Activated CD4-positive, alpha-beta memory T cell treated with anti-CD3 and anti-CD28 coated beads for 36 hours (primary cell): ENCODE results near the gene HSD11B1L. TPM values are rescaled to one million over a fixed set of nuclear protein-coding genes. Genes with fewer than 3 reads are reported as not detected.
A peak's percentile ranks its signal among the peaks of the same experiment; 100 is the strongest.
"Not testable (repeated sequence)": the region's sequence is repeated elsewhere in the genome, so short reads cannot be mapped to it uniquely, and the experiment has no call there.

ENCODE experiments used
- CTCF ChIA-PET: fragments of 350-600 bp; sonication (Branson Sonifier 250); formaldehyde crosslinking; loops from one replicate; lab custom pipeline; 2021; ENCODE audit warnings: antibody characterized with exemption, inconsistent platforms; lab: Charles Lee
- POLR2A ChIA-PET: fragments of 350-600 bp; sonication (Branson Sonifier 250); formaldehyde crosslinking; loops from one replicate; lab custom pipeline; 2021; ENCODE audit warnings: antibody characterized with exemption; lab: Charles Lee
- DNase-seq: peaks from one replicate; pipeline ENCODE4 v3.0.0-alpha.2; 2020
- H3K27ac Mint-ChIP-seq: one replicate; pipeline ENCODE4 v1.8.0; 2021; ENCODE audit warnings: mixed read lengths
- H3K27me3 Mint-ChIP-seq: one replicate; pipeline ENCODE4 v1.8.0; 2021; ENCODE audit warnings: mixed read lengths
- H3K36me3 Mint-ChIP-seq: one replicate; pipeline ENCODE4 v1.8.0; 2021; ENCODE audit warnings: mixed read lengths
- H3K4me1 Mint-ChIP-seq: one replicate; pipeline ENCODE4 v1.8.0; 2021; ENCODE audit warnings: low read depth, mixed read lengths
- H3K4me3 Mint-ChIP-seq: one replicate; pipeline ENCODE4 v1.8.0; 2021; ENCODE audit warnings: mild to moderate bottlenecking, mixed read lengths
- H3K9me3 Mint-ChIP-seq: one replicate; pipeline ENCODE4 v1.8.0; 2021; ENCODE audit warnings: mixed read lengths
- intact Hi-C: fragments of 100-400 bp; cut with micrococcal nuclease; formaldehyde crosslinking; loops from one replicate; pipeline ENCODE4 v1.15.1; 2023
- total RNA-seq, 2 experiments: library from RNA; stranded (reverse); gene quantifications; one replicate each; pipeline ENCODE4 v1.2.3, GENCODE V29; 2021

Gene HSD11B1L
- total RNA-seq, 2 experiments from 2014 or later, result 3.8 to 4.1 TPM

DNA sequence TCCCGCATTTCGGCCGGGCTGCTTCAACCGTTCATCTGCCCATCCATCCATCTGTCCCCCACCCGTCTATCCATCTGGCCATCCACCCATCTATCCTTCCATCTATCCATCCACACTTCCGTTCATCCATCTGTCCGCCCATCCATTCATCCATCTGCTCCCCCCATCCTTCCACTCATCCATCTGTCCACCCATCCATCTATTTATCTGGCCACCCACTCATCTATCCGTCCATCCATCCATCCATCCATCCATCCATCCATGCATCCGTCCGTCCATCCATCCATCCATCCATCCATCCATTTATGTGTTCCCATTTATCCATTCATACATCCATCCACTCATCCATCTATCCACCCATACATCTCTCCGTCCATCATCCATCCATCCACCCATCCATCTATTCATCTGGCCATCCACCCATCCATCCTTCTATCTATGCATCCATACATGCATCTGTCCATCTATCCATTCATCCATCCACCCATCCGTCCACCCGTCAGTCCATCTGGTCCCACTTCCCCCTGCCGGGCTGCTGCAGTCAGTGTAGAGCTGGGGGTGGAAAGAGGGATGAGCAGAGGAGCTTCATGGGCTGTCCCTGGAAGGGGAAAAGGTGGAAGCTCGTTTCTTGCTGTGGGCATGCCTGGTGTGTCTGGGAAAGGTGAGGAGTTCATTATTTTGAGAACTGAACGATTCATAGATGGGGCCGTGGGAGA is 722 bp downstream of the HSD11B1L start:
- Mint-ChIP-seq H3K4me3 (peak overlapping the region; percentile 30), H3K27me3 (no peaks in the 10 kb centered on the region), H3K36me3 (no peaks in the 10 kb centered on the region), H3K9me3 (no peaks in the 10 kb centered on the region), H3K27ac (peak overlapping the region; percentile 9), H3K4me1 (peaks cover 19% of the 10 kb centered on the region)
- DNase-seq, result no peak
- CTCF ChIA-PET, result interaction anchor here (0.9 kb wide), 1 partner anchor 8 kb away, joined by 5 read pairs; the partner anchor contains the start of gene RPL36
- POLR2A ChIA-PET, result interaction anchor here (1.6 kb wide), 1 partner anchor 10 kb away, joined by 5 read pairs; no protein-coding TSS in a partner anchor
- intact Hi-C loops, result loop anchor here (2.0 to 10.0 kb wide), 2 partner anchors 39 to 273 kb away; partner anchors contain the start of genes CATSPERD and LONP1

- DNase-seq, result no peak
- Mint-ChIP-seq H3K4me3 (peak overlapping the region; percentile 30), H3K9me3 (no peaks in the 10 kb centered on the region), H3K27ac (no peak overlapping the region), H3K36me3 (no peaks in the 10 kb centered on the region), H3K4me1 (peaks cover 20% of the 10 kb centered on the region), H3K27me3 (no peaks in the 10 kb centered on the region)
- intact Hi-C loops, result loop anchor here (10.0 kb wide), 1 partner anchor 273 kb away; no protein-coding TSS in a partner anchor
- POLR2A ChIA-PET, result interaction anchor here (1.6 kb wide), 1 partner anchor 10 kb away, joined by 5 read pairs; no protein-coding TSS in a partner anchor
- CTCF ChIA-PET, result interaction anchor here (0.9 kb wide), 1 partner anchor 8 kb away, joined by 5 read pairs; the partner anchor contains the start of gene RPL36
Observed at GRCh38 chr19:5682107-5682482, 1.3 kb downstream of the HSD11B1L start.

GRCh38 chr19:5683177-5683886 is 2.5 kb downstream of the HSD11B1L start:
- H3K9me3 Mint-ChIP-seq, result no peaks in the 10 kb centered on the region
- H3K27me3 Mint-ChIP-seq, result no peaks in the 10 kb centered on the region
- no peak overlapping the region for H3K4me3 Mint-ChIP-seq
- ChIA-PET POLR2A (no interaction called here), CTCF (no interaction called here)
- H3K36me3 Mint-ChIP-seq, result no peaks in the 10 kb centered on the region
- H3K27ac Mint-ChIP-seq, result no peak overlapping the region
- DNase-seq, result no peak
- peaks cover 24% of the 10 kb centered on the region for H3K4me1 Mint-ChIP-seq
- intact Hi-C loops, result loop anchor here (10.0 kb wide), 1 partner anchor 271 kb away; no protein-coding TSS in a partner anchor

DNA sequence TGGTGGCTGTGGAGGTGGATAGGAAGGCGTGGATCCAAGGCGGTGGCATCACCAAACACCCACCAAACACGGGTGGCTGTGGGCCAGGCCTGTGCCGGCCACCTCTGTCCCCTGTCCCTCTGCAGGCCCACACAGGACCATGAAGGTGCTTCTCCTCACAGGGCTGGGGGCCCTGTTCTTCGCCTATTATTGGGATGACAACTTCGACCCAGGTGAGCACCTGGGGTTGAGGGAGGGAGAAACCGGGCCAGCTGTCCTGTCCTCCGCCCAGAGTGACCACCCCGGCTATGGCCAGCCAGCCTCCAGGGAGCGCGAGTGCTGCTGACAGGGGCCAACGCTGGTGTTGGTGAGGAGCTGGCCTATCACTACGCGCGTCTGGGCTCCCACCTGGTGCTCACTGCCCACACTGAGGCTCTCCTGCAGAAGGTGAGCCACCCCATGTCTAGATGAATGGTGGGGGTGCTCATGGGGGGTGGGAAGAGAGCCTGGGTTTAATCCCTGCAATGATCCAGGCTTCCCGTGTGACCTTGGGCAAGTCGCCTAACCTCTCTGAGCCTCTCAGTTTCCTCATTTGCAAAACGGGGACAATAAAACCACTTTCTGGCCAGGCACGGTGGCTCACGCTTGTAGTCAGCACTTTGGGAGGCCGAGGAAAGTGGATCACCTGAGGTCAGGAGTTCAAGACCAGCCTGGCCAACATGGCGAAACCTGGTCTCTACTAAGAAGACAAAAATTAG is 4.0 kb downstream of the HSD11B1L start:
- Mint-ChIP-seq H3K27me3 (no peaks in the 10 kb centered on the region), H3K4me3 (no peak overlapping the region), H3K36me3 (no peaks in the 10 kb centered on the region), H3K9me3 (no peaks in the 10 kb centered on the region), H3K27ac (no peak overlapping the region), H3K4me1 (peaks cover 22% of the 10 kb centered on the region)
- CTCF ChIA-PET, result no interaction called here
- intact Hi-C loops, result loop anchor here (10.0 kb wide), 1 partner anchor 270 kb away; no protein-coding TSS in a partner anchor
- POLR2A ChIA-PET, result no interaction called here
- DNase-seq, result no peak

- peak overlapping the region; percentile 67 for H3K27ac Mint-ChIP-seq
- no peaks in the 10 kb centered on the region for H3K27me3 Mint-ChIP-seq
- no peaks in the 10 kb centered on the region for H3K9me3 Mint-ChIP-seq
- H3K4me3 Mint-ChIP-seq, result peak overlapping the region; percentile 71
- peaks cover 13% of the 10 kb centered on the region for H3K36me3 Mint-ChIP-seq
- POLR2A ChIA-PET, result interaction anchor here (0.6 to 2.3 kb wide), 6 partner anchors 32 to 1664 kb away, joined by 3 to 13 read pairs (median 4); partner anchors contain the start of genes CATSPERD, DUS3L, LONP1 and SAFB
- H3K4me1 Mint-ChIP-seq, result peaks cover 25% of the 10 kb centered on the region
- DNase-seq, result no peak
- CTCF ChIA-PET, result interaction anchor here (0.6 to 5.6 kb wide), 5 partner anchors 9 to 118 kb away, joined by 3 to 103 read pairs (median 3); partner anchors contain the start of genes CATSPERD and LONP1
- intact Hi-C loops, result loop anchor here (1.0 to 10.0 kb wide), 3 partner anchors 34 to 269 kb away; partner anchors contain the start of genes CATSPERD, LONP1 and VMAC
Observed at GRCh38 chr19:5686326-5686646, 5.5 kb downstream of the HSD11B1L start.

GRCh38 chr19:5686647-5687359 is 6.0 kb downstream of the HSD11B1L start:
- peak; percentile 99 for DNase-seq
- intact Hi-C loops, result loop anchor here (1.0 to 10.0 kb wide), 3 partner anchors 33 to 268 kb away; partner anchors contain the start of genes CATSPERD, LONP1 and VMAC

DNA sequence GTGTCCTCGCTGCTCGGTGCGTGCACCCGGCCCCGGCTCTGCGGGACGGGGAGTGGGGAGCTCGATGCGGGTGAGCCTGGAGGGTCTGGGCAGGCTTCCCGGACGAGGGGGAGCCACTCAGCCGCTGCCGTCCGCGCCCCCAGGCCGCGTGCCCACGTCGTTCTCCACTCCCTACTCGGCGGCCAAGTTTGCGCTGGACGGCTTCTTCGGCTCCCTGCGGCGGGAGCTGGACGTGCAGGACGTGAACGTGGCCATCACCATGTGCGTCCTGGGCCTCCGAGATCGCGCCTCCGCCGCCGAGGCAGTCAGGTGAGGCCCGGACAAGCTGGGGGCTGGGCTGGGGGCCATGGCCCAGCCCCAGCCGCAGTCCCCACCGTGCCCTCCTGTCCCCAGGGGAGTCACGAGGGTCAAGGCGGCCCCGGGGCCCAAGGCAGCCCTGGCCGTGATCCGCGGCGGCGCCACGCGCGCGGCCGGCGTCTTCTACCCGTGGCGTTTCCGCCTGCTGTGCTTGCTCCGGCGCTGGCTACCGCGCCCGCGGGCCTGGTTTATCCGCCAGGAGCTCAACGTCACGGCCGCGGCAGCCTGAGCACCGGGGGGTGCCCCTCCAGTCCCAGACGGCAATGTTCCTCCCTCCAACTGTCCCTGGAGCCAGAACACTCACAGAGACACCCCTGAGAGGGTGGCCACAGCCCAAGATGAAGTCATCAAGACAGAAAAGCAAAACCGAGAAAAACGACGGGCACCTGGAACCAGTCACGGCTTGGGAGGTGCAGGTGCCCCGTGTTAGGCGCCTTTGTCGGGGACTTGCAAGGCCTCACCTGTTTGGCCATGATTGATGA is 6.8 kb downstream of the HSD11B1L start:
- H3K36me3 Mint-ChIP-seq, result peaks cover 26% of the 10 kb centered on the region
- no peaks in the 10 kb centered on the region for H3K9me3 Mint-ChIP-seq
- intact Hi-C loops, result loop anchor here (10.0 kb wide), 1 partner anchor 267 kb away; no protein-coding TSS in a partner anchor
- H3K27me3 Mint-ChIP-seq, result no peaks in the 10 kb centered on the region
- no peak for DNase-seq
- H3K27ac Mint-ChIP-seq, result no peak overlapping the region
- peak overlapping the region; percentile 71 for H3K4me3 Mint-ChIP-seq
- peaks cover 24% of the 10 kb centered on the region for H3K4me1 Mint-ChIP-seq
- ChIA-PET POLR2A (interaction anchor here (1.3 to 2.3 kb wide), 6 partner anchors 8 to 141 kb away, joined by 3 to 13 read pairs (median 4); partner anchors contain the start of genes CATSPERD, DUS3L, LONP1 and SAFB), CTCF (interaction anchor here (0.6 to 5.6 kb wide), 13 partner anchors 9 to 117 kb away, joined by 3 to 103 read pairs (median 5); partner anchors contain the start of genes CATSPERD, DUS3L and LONP1)

More at GRCh38 chr19:5686647-5687359, 6.0 kb downstream of the HSD11B1L start:
- ChIA-PET CTCF (interaction anchor here (0.6 to 5.6 kb wide), 13 partner anchors 8 to 117 kb away, joined by 3 to 103 read pairs (median 5); partner anchors contain the start of genes CATSPERD, DUS3L and LONP1), POLR2A (interaction anchor here (0.6 to 2.3 kb wide), 7 partner anchors 9 to 1663 kb away, joined by 3 to 13 read pairs (median 4); partner anchors contain the start of genes CATSPERD, DUS3L, LONP1 and SAFB)
- Mint-ChIP-seq H3K36me3 (peaks cover 18% of the 10 kb centered on the region), H3K9me3 (no peaks in the 10 kb centered on the region), H3K27ac (peak overlapping the region; percentile 67), H3K4me3 (peak overlapping the region; percentile 71), H3K4me1 (peaks cover 20% of the 10 kb centered on the region), H3K27me3 (no peaks in the 10 kb centered on the region)

DNA sequence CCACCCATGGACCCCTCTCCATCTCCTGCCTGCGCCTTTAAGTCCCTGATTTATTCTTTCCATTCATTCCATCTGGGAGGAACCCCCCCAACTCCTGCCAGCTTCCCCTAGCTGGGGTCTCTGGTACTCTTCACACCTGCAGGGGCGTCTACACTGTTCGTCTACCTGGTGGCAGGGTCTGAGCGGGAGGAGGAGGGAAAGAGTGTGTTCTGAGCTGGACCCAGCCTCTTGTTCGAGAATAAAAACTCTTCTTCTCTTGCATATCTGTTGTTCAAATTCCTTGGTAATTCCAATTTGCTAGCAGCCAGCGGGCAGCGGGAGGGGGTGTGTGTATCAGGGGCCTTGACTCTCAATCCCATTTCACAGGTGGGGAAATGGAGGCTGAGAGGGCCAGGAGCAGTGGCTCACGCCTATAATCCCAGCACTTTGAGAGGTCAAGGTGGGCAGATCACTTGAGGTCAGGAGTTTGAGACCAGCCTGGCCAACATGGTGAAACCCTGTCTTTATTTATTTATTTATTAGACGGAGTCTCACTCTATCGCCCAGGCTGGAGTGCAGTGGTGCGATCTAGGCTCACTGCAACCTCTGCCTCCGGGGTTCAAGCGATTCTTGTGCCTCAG is 7.5 kb downstream of the HSD11B1L start:
- not testable (repeated sequence) for H3K27ac Mint-ChIP-seq
- POLR2A ChIA-PET, result interaction anchor here (2.1 to 4.0 kb wide), 3 partner anchors 30 to 32 kb away, joined by 11 to 70 read pairs (median 13); partner anchors contain the start of genes CATSPERD and LONP1

More for the DNA sequence above, 7.5 kb downstream of the HSD11B1L start:
- H3K36me3 Mint-ChIP-seq, result peaks cover 32% of the 10 kb centered on the region
- H3K9me3 Mint-ChIP-seq, H3K27me3 Mint-ChIP-seq, DNase-seq: not testable (repeated sequence)
- peak overlapping the region; percentile 24 for H3K4me3 Mint-ChIP-seq
- CTCF ChIA-PET, result interaction anchor here (1.1 to 5.6 kb wide), 7 partner anchors 13 to 116 kb away, joined by 4 to 103 read pairs (median 6); partner anchors contain the start of genes CATSPERD, LONP1, NRTN and SAFB
- H3K4me1 Mint-ChIP-seq, result peaks cover 31% of the 10 kb centered on the region
- intact Hi-C loops, result loop anchor here (10.0 kb wide), 1 partner anchor 266 kb away; no protein-coding TSS in a partner anchor
